CD4-positive, alpha-beta T cell (primary cell): ENCODE measurements around the gene METTL9. TPM values are rescaled to one million over a fixed set of nuclear protein-coding genes. Genes with fewer than 3 reads are reported as not detected.

Experiments used
- ATAC-seq: fragments of 200-7000 bp; cut with Tn5 transposase; one replicate; pipeline ENCODE4 v1.10.0; 2022; ENCODE audit warnings: mild to moderate bottlenecking; ENCODE audit not compliant: poor library complexity
- CTCF ChIA-PET: fragments of 350-600 bp; sonication (Branson Sonifier 250); formaldehyde crosslinking; loops from one replicate; lab custom pipeline; 2021; ENCODE audit warnings: antibody characterized with exemption, inconsistent platforms; lab: Charles Lee
- POLR2A ChIA-PET: fragments of 350-600 bp; sonication (Branson Sonifier 250); formaldehyde crosslinking; loops from one replicate; lab custom pipeline; 2021; ENCODE audit warnings: antibody characterized with exemption, inconsistent platforms; lab: Charles Lee
- DNase-seq, 14 experiments: peaks; one replicate each; pipeline ENCODE4 v3.0.0-alpha.2; 2013 to 2020; ENCODE audit warnings: mixed read lengths in 2 of 14
- H3K27ac ChIP-seq, 2 donors: one replicate each; pipeline versions ENCODE4 v1.5.1 to v1.7.0; 2013; ENCODE audit warnings: low read length in 2 of 2, low read depth in 1 of 2, mild to moderate bottlenecking in 1 of 2
- H3K27me3 ChIP-seq, 2 experiments: 1 replicate in 1 of 2; 2 replicates in 1 of 2; pipeline versions ENCODE4 v1.6.1 to v1.7.0; 2013; ENCODE audit warnings: low read length in 2 of 2, control low read depth in 1 of 2, mild to moderate bottlenecking in 1 of 2, moderate library complexity in 1 of 2; ENCODE audit not compliant: insufficient read depth in 2 of 2, control insufficient read depth in 1 of 2
- H3K36me3 ChIP-seq: one replicate; pipeline ENCODE4 v1.6.1; 2013; ENCODE audit warnings: low read length, control low read depth; ENCODE audit not compliant: insufficient read depth
- H3K4me1 ChIP-seq: one replicate; pipeline ENCODE4 v1.6.1; 2013; ENCODE audit warnings: low read length, control low read depth; ENCODE audit not compliant: insufficient read depth
- H3K4me3 ChIP-seq: one replicate; pipeline ENCODE4 v1.5.1; 2013; ENCODE audit warnings: mild to moderate bottlenecking, low read length, moderate library complexity
- H3K9me3 ChIP-seq, 2 experiments: 1 replicate in 1 of 2; 2 replicates in 1 of 2; pipeline versions ENCODE4 v1.6.1 to v1.7.0; 2013; ENCODE audit warnings: low read length in 2 of 2, mild to moderate bottlenecking in 2 of 2, control low read depth in 1 of 2, moderate library complexity in 1 of 2; ENCODE audit not compliant: control insufficient read depth in 1 of 2, insufficient read depth in 1 of 2
- H3K27ac Mint-ChIP-seq: one replicate; pipeline ENCODE4 v1.8.0; 2020; ENCODE audit warnings: mixed read lengths
- H3K27me3 Mint-ChIP-seq: one replicate; pipeline ENCODE4 v1.8.0; 2021; ENCODE audit warnings: mixed read lengths
- H3K36me3 Mint-ChIP-seq: one replicate; pipeline ENCODE4 v1.8.0; 2021; ENCODE audit warnings: low read depth, mixed read lengths
- H3K4me1 Mint-ChIP-seq: one replicate; pipeline ENCODE4 v1.8.0; 2021; ENCODE audit warnings: low read depth, mixed read lengths
- H3K4me3 Mint-ChIP-seq: one replicate; pipeline ENCODE4 v1.8.0; 2020; ENCODE audit warnings: mild to moderate bottlenecking, mixed read lengths
- H3K9me3 Mint-ChIP-seq: one replicate; pipeline ENCODE4 v1.8.0; 2020; ENCODE audit warnings: mixed read lengths
- intact Hi-C, 2 experiments: fragments of 100-400 bp; cut with DNase I in 1 of 2; cut with micrococcal nuclease in 1 of 2; formaldehyde crosslinking; loops; one replicate each; pipeline versions ENCODE4 v1.15.1 to v1.9.0; 2023 to 2025; cut with DNase I, micrococcal nuclease
- total RNA-seq, 174 experiments: library from RNA in 2 of 174; stranded (reverse) in 2 of 174; gene quantifications; one replicate each; pipeline ENCODE4 v1.2.3 and lab custom pipeline; 2021 to 2026
- TF ChIP-seq, protein P1 (sequence below): fragments of 200-600 bp; IDR thresholded peaks from one replicate; pipeline ENCODE4 v1.8.0; 2022; ENCODE audit warnings: antibody characterized with exemption, mild to moderate bottlenecking

METTL9 gene
- total RNA-seq, 2 experiments from 2014 or later = 78.4 to 86.7 TPM

GRCh38 chr16:21590287-21590686, 9.1 kb upstream of the METTL9 start:
- Mint-ChIP-seq H3K4me1 (no peaks in the 10 kb centered on the region), H3K4me3 (no peak overlapping the region), H3K27ac (no peak overlapping the region), H3K36me3 (no peaks in the 10 kb centered on the region), H3K9me3 (no peaks in the 10 kb centered on the region), H3K27me3 (no peaks in the 10 kb centered on the region)
- peak in 2 of 14 experiments; percentile 13 to 29 for DNase-seq
- Histone ChIP-seq H3K36me3 (no peaks in the 10 kb centered on the region), H3K4me3 (no peak overlapping the region), H3K4me1 (no peaks in the 10 kb centered on the region), H3K27me3 (no peaks in the 10 kb centered on the region), H3K27ac (no peak overlapping the region), H3K9me3 (no peaks in the 10 kb centered on the region)
- TF ChIP-seq, protein P1, sequence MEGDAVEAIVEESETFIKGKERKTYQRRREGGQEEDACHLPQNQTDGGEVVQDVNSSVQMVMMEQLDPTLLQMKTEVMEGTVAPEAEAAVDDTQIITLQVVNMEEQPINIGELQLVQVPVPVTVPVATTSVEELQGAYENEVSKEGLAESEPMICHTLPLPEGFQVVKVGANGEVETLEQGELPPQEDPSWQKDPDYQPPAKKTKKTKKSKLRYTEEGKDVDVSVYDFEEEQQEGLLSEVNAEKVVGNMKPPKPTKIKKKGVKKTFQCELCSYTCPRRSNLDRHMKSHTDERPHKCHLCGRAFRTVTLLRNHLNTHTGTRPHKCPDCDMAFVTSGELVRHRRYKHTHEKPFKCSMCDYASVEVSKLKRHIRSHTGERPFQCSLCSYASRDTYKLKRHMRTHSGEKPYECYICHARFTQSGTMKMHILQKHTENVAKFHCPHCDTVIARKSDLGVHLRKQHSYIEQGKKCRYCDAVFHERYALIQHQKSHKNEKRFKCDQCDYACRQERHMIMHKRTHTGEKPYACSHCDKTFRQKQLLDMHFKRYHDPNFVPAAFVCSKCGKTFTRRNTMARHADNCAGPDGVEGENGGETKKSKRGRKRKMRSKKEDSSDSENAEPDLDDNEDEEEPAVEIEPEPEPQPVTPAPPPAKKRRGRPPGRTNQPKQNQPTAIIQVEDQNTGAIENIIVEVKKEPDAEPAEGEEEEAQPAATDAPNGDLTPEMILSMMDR = no peak
- CTCF ChIA-PET = interaction anchor here (1.2 to 2.3 kb wide), 3 partner anchors 16 to 67 kb away, joined by 3 to 8 read pairs (median 8); no protein-coding TSS in a partner anchor
- POLR2A ChIA-PET = interaction anchor here (0.7 kb wide), 1 partner anchor 42 kb away, joined by 3 read pairs; no protein-coding TSS in a partner anchor
- intact Hi-C loops = loop anchor here in 1 of 2 experiments (10.0 kb wide), 1 partner anchor 85 kb away; no protein-coding TSS in a partner anchor
- ATAC-seq = no peak

DNA sequence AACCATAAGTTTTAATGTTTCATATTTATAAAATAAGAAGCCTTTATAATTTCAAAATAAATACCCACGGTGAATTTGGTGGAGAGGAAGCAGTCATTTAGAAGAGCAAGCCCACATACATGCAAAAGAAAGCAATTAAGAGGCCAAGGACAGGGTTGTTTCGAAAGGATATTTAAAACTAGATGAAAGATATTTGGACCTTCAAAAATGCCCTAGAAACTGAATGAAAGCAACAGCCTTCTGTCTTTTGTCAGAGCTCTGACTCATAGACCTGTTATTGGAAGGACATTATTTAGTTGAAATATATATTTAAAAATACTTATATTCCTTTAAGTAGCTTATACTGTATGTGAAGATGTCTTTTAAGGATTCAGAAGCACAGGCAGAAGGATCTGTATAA, 8.6 kb upstream of the METTL9 start:
- Histone ChIP-seq H3K9me3 (no peaks in the 10 kb centered on the region), H3K36me3 (no peaks in the 10 kb centered on the region), H3K27me3 (no peaks in the 10 kb centered on the region), H3K4me3 (no peak overlapping the region), H3K27ac (no peak overlapping the region), H3K4me1 (no peaks in the 10 kb centered on the region)
- Mint-ChIP-seq H3K9me3 (no peaks in the 10 kb centered on the region), H3K27me3 (no peaks in the 10 kb centered on the region), H3K4me3 (no peak overlapping the region), H3K27ac (no peak overlapping the region), H3K4me1 (no peaks in the 10 kb centered on the region), H3K36me3 (no peaks in the 10 kb centered on the region)
- intact Hi-C loops = loop anchor here in 1 of 2 experiments (10.0 kb wide), 1 partner anchor 86 kb away; no protein-coding TSS in a partner anchor
- DNase-seq (no peak), ATAC-seq (no peak)
- POLR2A ChIA-PET = no interaction called here
- TF ChIP-seq, protein P1 = no peak
- CTCF ChIA-PET = interaction anchor here (1.0 to 2.3 kb wide), 4 partner anchors 11 to 66 kb away, joined by 3 to 8 read pairs (median 4); no protein-coding TSS in a partner anchor

- no peak for ATAC-seq
- H3K36me3 ChIP-seq = no peaks in the 10 kb centered on the region
- no peak overlapping the region for H3K4me3 ChIP-seq
- Mint-ChIP-seq H3K27me3 (no peaks in the 10 kb centered on the region), H3K36me3 (no peaks in the 10 kb centered on the region), H3K9me3 (no peaks in the 10 kb centered on the region), H3K4me1 (peaks cover 5% of the 10 kb centered on the region), H3K27ac (no peak overlapping the region), H3K4me3 (no peak overlapping the region)
- ChIA-PET CTCF (interaction anchor here (0.6 to 1.8 kb wide), 4 partner anchors 12 to 50 kb away, joined by 3 to 5 read pairs (median 4); no protein-coding TSS in a partner anchor), POLR2A (interaction anchor here (0.6 to 0.8 kb wide), 2 partner anchors 48 to 53 kb away, joined by 3 to 7 read pairs; no protein-coding TSS in a partner anchor)
- peaks cover under 1% of the 10 kb centered on the region for H3K4me1 ChIP-seq
- H3K27me3 ChIP-seq = no peaks in the 10 kb centered on the region
- TF ChIP-seq, protein P1 = no peak
- intact Hi-C loops = loop anchor here in 1 of 2 experiments (10.0 kb wide), 1 partner anchor 87 kb away; no protein-coding TSS in a partner anchor
- H3K27ac ChIP-seq = no peak overlapping the region
- no peak for DNase-seq
- H3K9me3 ChIP-seq = no peaks in the 10 kb centered on the region
These were observed 7.2 kb upstream of the METTL9 start for GRCh38 chr16:21592191-21592590.
